ENCODE results near the gene SERPINB1.

DNA sequence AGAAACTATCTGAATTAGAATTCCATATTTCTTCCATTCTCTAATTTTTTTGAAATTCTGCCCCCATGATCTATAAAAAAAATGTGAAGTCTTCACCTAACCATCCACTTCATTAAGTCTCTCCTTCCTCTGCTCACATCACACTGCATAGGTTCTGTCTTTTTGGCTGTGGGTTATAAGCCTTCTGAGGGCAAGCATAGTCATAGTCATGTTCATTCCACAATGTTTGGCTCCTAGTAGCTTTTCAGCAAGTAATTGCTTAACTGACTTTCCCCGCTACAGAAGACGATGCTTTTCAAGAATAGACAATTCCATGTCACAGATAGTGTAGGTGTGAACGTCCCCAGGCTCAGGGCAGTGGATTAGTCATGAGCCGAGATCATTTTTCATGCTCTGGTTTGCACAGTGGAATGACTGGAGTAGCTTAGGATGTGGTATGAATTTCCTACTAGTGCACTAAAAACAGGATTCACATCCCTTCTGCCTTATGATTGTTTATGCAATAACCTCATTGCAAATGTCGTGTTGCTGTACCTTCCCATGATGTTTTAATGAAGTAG is 47.4 kb downstream of the SERPINB1 start:
- TF ChIP-seq, protein P1, sequence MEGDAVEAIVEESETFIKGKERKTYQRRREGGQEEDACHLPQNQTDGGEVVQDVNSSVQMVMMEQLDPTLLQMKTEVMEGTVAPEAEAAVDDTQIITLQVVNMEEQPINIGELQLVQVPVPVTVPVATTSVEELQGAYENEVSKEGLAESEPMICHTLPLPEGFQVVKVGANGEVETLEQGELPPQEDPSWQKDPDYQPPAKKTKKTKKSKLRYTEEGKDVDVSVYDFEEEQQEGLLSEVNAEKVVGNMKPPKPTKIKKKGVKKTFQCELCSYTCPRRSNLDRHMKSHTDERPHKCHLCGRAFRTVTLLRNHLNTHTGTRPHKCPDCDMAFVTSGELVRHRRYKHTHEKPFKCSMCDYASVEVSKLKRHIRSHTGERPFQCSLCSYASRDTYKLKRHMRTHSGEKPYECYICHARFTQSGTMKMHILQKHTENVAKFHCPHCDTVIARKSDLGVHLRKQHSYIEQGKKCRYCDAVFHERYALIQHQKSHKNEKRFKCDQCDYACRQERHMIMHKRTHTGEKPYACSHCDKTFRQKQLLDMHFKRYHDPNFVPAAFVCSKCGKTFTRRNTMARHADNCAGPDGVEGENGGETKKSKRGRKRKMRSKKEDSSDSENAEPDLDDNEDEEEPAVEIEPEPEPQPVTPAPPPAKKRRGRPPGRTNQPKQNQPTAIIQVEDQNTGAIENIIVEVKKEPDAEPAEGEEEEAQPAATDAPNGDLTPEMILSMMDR (IDR thresholded peaks at IDR 0.05): no peak
- TF ChIP-seq POLR2AphosphoS5 (IDR thresholded peaks at IDR 0.05): no peak
